ENCODE results near the gene POU6F2. TPM values are rescaled to one million over a fixed set of nuclear protein-coding genes. Genes with fewer than 3 reads are reported as not detected.

Gene POU6F2
- total RNA-seq, 1 experiment from 2014 or later: not detected

GRCh38 chr7:39249635-39250152 is 272.0 kb downstream of the POU6F2 start:
- DNase-seq (ENCODE audit: low spot score): no peak

- peak; percentile 45 for DNase-seq (ENCODE audit: low spot score)
Observed at GRCh38 chr7:39252916-39253315, 275.2 kb downstream of the POU6F2 start.

- DNase-seq (ENCODE audit: low spot score): no peak
Observed at GRCh38 chr7:39259391-39260003, 281.8 kb downstream of the POU6F2 start.

DNA sequence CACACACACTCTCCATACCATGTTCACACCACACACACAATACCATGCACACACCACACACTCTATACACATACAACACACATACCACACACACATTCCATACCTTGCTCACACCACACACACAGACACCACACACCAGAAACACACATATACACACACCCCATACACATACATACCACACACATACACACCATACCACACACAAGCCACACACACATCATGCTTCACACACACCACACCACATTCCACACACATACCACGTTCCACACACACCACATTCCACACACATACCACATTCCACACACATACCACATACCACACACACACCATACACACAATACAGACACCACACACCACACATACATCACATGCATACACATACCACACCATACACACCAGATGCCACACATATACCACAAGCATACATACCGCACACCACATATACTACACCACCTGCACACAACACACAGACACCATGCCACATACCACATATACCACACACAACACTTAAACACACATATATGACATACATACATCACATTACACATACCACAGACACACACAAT is 282.7 kb downstream of the POU6F2 start:
- DNase-seq (ENCODE audit: low spot score): no peak

DNA sequence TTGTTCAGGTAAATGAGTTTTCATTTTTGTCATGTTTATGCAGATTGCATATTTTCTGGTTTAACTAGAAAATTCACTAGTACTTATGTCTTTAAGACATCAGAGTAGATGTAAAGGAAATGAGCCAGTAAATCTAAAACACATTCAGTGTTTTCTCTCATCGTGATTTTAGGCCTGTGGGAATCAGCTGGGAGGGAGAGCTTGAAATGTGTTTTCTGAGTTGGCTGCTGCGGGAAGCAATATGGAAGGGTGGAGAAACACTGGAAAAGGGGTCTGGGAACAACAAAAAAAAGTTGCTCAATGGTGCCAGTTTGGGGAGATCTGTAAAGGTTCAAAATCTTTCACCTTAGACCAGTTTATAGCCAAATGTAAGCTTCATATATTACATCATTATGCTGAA is 284.1 kb downstream of the POU6F2 start:
- no peak for DNase-seq (ENCODE audit: low spot score)

GRCh38 chr7:39265641-39266591 is 288.2 kb downstream of the POU6F2 start:
- peak; percentile 30 for DNase-seq (ENCODE audit: low spot score)

- no peak for DNase-seq (ENCODE audit: low spot score)
Observed at GRCh38 chr7:39269034-39269433, 291.3 kb downstream of the POU6F2 start.

GRCh38 chr7:39270018-39270417 is 292.3 kb downstream of the POU6F2 start:
- DNase-seq (ENCODE audit: low spot score): no peak

- peak; percentile 66 for DNase-seq (ENCODE audit: low spot score)
Observed at GRCh38 chr7:39271402-39271801, 293.7 kb downstream of the POU6F2 start.

GRCh38 chr7:39272111-39272510 is 294.4 kb downstream of the POU6F2 start:
- no peak for DNase-seq (ENCODE audit: low spot score)

- no peak for DNase-seq (ENCODE audit: low spot score)
Observed at GRCh38 chr7:39272691-39273090, 295.0 kb downstream of the POU6F2 start.

DNA sequence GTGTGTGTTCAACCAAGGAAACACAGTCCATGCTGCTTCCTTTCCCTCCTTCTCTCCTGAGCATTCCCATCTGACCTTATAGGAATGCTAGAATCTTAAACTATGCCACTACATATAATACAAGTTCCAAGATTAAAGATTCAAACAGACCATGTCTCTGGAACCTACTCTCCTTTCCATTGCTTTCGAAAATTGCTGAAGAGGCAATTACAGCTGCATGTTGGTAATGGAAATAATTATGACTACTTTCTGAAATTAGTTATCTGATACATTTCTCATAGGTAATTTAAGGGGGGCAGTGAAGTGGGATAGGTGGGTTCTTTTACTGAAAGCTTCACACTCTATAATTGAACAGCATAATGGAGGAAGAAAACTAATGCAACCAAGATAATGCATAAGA is 302.6 kb downstream of the POU6F2 start:
- no peak for DNase-seq (ENCODE audit: low spot score)

DNA sequence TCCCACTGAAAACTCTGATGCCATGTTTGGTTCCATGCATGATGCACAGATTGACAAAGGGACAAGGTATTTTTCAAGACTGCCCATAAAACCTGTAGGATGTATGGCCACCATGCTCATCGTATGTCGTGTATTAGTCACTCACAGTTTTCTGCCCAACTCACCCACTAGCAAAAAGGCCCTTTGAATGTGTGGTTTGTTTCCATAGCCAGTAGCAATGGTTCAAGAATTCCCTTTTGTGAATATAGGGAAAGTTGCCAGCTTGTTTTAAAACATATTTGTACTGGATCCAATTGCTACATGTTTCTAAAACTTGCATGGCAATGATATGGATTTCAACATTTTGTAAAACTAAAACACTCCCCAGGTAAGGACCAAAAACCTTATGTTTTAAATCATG is 307.5 kb downstream of the POU6F2 start:
- no peak for DNase-seq (ENCODE audit: low spot score)

GRCh38 chr7:39288303-39288702 is 310.6 kb downstream of the POU6F2 start:
- no peak for DNase-seq (ENCODE audit: low spot score)

- DNase-seq (ENCODE audit: low spot score): no peak
Observed at GRCh38 chr7:39291628-39292410, 314.1 kb downstream of the POU6F2 start.

DNA sequence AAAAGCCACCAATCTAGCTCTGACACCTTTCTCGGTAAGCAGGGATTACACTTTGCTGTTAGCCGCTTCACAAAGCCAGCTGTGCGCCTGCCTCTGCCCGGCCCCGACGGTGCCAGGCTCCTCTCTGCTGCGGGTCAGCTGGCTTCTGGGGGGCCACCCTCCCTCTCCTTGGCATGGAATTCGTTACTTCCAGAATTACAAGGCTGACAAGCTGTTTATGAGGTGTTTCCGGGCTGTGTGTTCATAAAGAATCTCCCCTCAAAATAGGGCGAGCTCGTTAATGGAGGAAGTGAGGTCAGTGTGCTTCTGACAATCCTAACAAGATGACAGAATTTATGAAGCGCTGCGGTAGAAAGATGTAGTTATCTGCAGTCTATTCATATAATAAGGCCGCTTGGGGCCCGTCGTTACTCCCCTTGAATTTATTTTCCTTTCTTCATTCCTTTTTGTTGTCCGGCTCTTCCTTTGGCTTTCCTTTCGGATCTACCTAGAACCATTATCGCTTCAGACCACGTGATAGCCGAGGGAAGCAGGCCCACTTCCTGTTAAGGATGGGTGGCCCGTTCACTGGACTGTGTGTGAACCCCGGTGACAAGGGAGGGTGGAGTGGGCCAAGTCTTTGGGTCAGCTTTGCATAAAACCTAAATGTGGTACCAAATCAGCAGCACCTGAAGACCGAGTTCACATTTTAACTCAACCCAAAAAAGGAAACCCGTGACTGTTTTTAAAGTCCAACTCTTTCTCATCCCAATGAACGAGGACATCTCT is 315.5 kb downstream of the POU6F2 start:
- DNase-seq (ENCODE audit: low spot score): no peak

DNA sequence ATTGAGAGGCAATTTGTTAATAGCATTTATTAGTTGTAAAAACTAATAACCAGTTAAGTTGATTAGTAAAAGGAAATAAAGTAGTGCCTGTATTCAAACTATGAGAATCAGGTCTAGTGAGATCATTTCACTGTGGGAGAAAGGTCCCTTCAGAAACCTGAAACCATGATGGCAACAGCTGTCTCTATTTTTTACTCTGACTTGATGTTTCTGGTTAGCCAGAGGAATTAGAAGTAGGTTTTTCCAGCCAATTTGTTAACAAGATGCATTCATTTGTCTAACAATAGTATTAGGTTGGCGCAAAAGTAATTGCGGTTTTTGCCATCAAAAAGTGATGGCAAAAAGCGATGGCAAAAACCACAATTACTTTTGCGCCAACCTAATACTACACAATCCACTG is 316.3 kb downstream of the POU6F2 start:
- DNase-seq (ENCODE audit: low spot score): no peak

- no peak for DNase-seq (ENCODE audit: low spot score)
Observed at GRCh38 chr7:39295796-39296195, 318.1 kb downstream of the POU6F2 start.

GRCh38 chr7:39299695-39300094 is 322.0 kb downstream of the POU6F2 start:
- peak; percentile 44 for DNase-seq (ENCODE audit: low spot score)

DNA sequence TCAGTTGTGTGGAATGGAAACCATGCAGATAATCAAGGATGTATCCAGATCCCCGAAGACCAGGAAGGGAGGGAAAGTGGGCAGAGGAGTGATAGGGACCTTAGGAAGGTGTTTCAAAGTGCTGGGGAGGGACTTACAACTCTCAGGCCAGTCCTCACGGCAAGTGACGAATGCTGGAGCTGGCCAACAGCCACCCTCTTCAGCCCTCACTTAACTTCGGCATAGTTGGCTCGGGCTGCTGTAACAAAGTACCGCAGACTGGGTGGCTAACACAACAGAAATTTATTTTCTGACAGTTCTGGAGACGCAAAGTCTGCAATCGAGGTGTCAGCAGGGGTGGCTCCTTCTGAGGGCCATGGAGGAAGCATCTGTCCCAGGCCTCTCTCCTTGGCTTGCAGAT is 322.6 kb downstream of the POU6F2 start:
- peak; percentile 75 for DNase-seq (ENCODE audit: low spot score)

DNA sequence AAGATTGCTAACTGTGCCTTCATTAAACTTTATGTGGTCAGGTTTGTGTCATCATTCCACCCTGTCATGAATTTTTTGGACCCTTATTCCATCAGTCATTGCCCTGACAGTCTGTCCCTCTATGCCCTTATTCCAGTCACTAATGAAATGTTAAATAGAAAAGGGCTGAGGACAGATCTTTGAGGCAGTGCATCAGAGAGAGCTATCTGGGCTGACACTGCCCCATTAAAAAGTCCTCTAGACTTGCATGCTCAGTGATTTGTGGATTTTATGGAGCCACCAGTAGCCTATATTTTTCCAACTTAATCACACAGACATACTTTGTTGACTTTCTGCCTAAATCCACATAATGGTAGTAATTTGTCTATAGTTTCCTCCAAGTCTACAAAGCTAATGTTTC is 323.8 kb downstream of the POU6F2 start:
- no peak for DNase-seq (ENCODE audit: low spot score)

All from A172 (cell line).